ENCODE results near the gene TEX35. TPM values are rescaled to one million over a fixed set of nuclear protein-coding genes. Genes with fewer than 3 reads are reported as not detected.

Gene TEX35
- total and polyA plus RNA-seq, 10 of the 15 experiments (the other 5 are each of a cell fraction or from before 2014, with no cell fraction given) = not detected

DNA sequence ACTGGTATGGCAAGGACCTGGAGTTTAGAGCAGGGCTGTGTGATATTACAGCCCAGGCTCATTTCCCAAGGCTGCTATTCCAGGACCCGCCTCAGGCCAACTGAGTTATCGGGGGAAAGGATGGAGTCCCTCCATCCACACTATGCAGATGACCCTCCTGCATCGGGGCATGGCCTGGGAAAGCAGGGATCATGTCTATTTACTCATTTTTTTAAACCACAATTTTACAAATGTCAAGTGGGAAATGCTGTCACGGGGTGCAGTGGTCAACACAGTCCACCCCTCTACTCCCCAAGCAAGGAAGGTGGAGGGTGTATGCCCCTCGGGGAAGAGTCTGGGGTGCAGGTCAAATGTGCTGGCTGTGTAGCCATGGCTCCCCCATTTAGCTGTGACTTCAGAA is 10.1 kb upstream of the TEX35 start:
- BruUV-seq (replicated peaks) = no TSS peak
- ChIA-PET SMC1A (ENCODE audit: uncharacterized antibody, unreplicated experiment) (interaction anchor here (1.3 to 7.4 kb wide), 2 partner anchors 138 to 190 kb away, joined by 4 to 73 read pairs; no protein-coding TSS in a partner anchor), CTCF (interaction anchor here (0.5 to 11.2 kb wide), 7 partner anchors 14 to 1046 kb away, joined by 3 to 187 read pairs (median 3); no protein-coding TSS in a partner anchor), POLR2A (no interaction called here), RAD21 (ENCODE audit: unreplicated experiment) (interaction anchor here (1.0 to 1.1 kb wide), 2 partner anchors 192 to 203 kb away, joined by 3 read pairs; no protein-coding TSS in a partner anchor)
- no peaks in the 10 kb centered on the region for H4K20me1 ChIP-seq (ENCODE audit: control insufficient read depth, insufficient read depth)
- no peak for FAIRE-seq
- no peaks in the 10 kb centered on the region for H3K27me3 ChIP-seq (replicated peaks in 1 of 2; ENCODE audit: control insufficient read depth in 2 of 2, insufficient read depth in 2 of 2, low read length in 1 of 2)
- no peak overlapping the region for H3K4me2 ChIP-seq (ENCODE audit: control insufficient read depth, insufficient read depth)
- ATAC-seq = no peak
- no peak overlapping the region for H3K9ac ChIP-seq (ENCODE audit: control insufficient read depth, insufficient read depth, low read length)
- no peak for DNase-seq (ENCODE audit: low read depth, low spot score)
- no peaks in the 10 kb centered on the region for H3K79me2 ChIP-seq (ENCODE audit: control insufficient read depth, insufficient read depth, low read length)
- no peaks in the 10 kb centered on the region for H3K4me1 ChIP-seq (ENCODE audit: control insufficient read depth, insufficient read depth, low read length)
- WGBS (ENCODE audit: insufficient coverage, insufficient replicate concordance, low lambda C conversion rate, missing lambda C conversion rate) = 24% methylated on average over 5 of the region's 5 CpGs
- intact Hi-C loops (cut with micrococcal nuclease; ENCODE audit: unreplicated experiment) (no loop called here), in situ Hi-C loops (cut with MboI) (loop anchor here (5.0 kb wide), 1 partner anchor 191 kb away; no protein-coding TSS in a partner anchor)
- no peak overlapping the region for H3K4me3 ChIP-seq
- no peaks in the 10 kb centered on the region for H3K36me3 ChIP-seq (ENCODE audit: control insufficient read depth in 2 of 2, insufficient read depth in 2 of 2, low read length in 1 of 2)
- no peaks in the 10 kb centered on the region for H3K9me3 ChIP-seq (replicated peaks; ENCODE audit: control insufficient read depth, insufficient read depth, low read length)
- H3K27ac ChIP-seq (ENCODE audit: control insufficient read depth, insufficient read depth) = no peak overlapping the region
- TF ChIP-seq NFYA (IDR thresholded peaks at IDR 0.05; ENCODE audit: borderline replicate concordance, low read depth, low read length) (no peak), MYC (IDR thresholded peaks at IDR 0.05; ENCODE audit: insufficient read depth, insufficient read length, insufficient replicate concordance, low read length, severe bottlenecking) (no peak), ZZZ3 (IDR thresholded peaks at IDR 0.05; ENCODE audit: control insufficient read depth, insufficient read length, low read depth) (no peak), NRF1 (conservative IDR thresholded peaks at IDR 0.05; ENCODE audit: low read depth, low read length) (no peak), TBL1XR1 (IDR thresholded peaks at IDR 0.05; ENCODE audit: low read depth, low read length) (no peak), PRDM15 (CRISPR knock-in tag; IDR thresholded peaks at IDR 0.05) (no peak), SIN3A (IDR thresholded peaks at IDR 0.05; ENCODE audit: low read depth, low read length) (no peak), ZNF274 (IDR thresholded peaks at IDR 0.05; ENCODE audit: insufficient read depth, insufficient read length) (no peak), MYB (IDR thresholded peaks at IDR 0.05; ENCODE audit: borderline replicate concordance, low read depth, low read length) (no peak), SMAD1 (IDR thresholded peaks at IDR 0.05; ENCODE audit: low read depth, partially characterized antibody) (no peak), MEF2B (IDR thresholded peaks at IDR 0.05; ENCODE audit: partially characterized antibody, poor library complexity, severe bottlenecking) (no peak), IRF3 (IDR thresholded peaks at IDR 0.05) (no peak), STAT1 (conservative IDR thresholded peaks at IDR 0.05) (no peak), RAD51 (IDR thresholded peaks at IDR 0.05) (no peak)
- no peak overlapping the region for H2AFZ ChIP-seq (ENCODE audit: control insufficient read depth, low read depth, low read length)

Data from GM12878 (cell line).